ENCODE measurements around the gene SLC44A2. TPM values are rescaled to one million over a fixed set of nuclear protein-coding genes. Genes with fewer than 3 reads are reported as not detected.

Gene SLC44A2
- total and polyA plus RNA-seq, 2 experiments from 2014 or later: 43.2 to 65.0 TPM

- TF ChIP-seq, protein P1, sequence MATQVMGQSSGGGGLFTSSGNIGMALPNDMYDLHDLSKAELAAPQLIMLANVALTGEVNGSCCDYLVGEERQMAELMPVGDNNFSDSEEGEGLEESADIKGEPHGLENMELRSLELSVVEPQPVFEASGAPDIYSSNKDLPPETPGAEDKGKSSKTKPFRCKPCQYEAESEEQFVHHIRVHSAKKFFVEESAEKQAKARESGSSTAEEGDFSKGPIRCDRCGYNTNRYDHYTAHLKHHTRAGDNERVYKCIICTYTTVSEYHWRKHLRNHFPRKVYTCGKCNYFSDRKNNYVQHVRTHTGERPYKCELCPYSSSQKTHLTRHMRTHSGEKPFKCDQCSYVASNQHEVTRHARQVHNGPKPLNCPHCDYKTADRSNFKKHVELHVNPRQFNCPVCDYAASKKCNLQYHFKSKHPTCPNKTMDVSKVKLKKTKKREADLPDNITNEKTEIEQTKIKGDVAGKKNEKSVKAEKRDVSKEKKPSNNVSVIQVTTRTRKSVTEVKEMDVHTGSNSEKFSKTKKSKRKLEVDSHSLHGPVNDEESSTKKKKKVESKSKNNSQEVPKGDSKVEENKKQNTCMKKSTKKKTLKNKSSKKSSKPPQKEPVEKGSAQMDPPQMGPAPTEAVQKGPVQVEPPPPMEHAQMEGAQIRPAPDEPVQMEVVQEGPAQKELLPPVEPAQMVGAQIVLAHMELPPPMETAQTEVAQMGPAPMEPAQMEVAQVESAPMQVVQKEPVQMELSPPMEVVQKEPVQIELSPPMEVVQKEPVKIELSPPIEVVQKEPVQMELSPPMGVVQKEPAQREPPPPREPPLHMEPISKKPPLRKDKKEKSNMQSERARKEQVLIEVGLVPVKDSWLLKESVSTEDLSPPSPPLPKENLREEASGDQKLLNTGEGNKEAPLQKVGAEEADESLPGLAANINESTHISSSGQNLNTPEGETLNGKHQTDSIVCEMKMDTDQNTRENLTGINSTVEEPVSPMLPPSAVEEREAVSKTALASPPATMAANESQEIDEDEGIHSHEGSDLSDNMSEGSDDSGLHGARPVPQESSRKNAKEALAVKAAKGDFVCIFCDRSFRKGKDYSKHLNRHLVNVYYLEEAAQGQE (IDR thresholded peaks at IDR 0.05; ENCODE audit: unreplicated experiment): no peak
- no peak for TF ChIP-seq STAT1 (IDR thresholded peaks at IDR 0.05; ENCODE audit: unreplicated experiment)
- no peak for TF ChIP-seq POLR2AphosphoS5 (IDR thresholded peaks at IDR 0.05; ENCODE audit: low read depth)
- no peak for TF ChIP-seq NANOG (IDR thresholded peaks at IDR 0.05; ENCODE audit: borderline replicate concordance)
- TF ChIP-seq, protein P2, sequence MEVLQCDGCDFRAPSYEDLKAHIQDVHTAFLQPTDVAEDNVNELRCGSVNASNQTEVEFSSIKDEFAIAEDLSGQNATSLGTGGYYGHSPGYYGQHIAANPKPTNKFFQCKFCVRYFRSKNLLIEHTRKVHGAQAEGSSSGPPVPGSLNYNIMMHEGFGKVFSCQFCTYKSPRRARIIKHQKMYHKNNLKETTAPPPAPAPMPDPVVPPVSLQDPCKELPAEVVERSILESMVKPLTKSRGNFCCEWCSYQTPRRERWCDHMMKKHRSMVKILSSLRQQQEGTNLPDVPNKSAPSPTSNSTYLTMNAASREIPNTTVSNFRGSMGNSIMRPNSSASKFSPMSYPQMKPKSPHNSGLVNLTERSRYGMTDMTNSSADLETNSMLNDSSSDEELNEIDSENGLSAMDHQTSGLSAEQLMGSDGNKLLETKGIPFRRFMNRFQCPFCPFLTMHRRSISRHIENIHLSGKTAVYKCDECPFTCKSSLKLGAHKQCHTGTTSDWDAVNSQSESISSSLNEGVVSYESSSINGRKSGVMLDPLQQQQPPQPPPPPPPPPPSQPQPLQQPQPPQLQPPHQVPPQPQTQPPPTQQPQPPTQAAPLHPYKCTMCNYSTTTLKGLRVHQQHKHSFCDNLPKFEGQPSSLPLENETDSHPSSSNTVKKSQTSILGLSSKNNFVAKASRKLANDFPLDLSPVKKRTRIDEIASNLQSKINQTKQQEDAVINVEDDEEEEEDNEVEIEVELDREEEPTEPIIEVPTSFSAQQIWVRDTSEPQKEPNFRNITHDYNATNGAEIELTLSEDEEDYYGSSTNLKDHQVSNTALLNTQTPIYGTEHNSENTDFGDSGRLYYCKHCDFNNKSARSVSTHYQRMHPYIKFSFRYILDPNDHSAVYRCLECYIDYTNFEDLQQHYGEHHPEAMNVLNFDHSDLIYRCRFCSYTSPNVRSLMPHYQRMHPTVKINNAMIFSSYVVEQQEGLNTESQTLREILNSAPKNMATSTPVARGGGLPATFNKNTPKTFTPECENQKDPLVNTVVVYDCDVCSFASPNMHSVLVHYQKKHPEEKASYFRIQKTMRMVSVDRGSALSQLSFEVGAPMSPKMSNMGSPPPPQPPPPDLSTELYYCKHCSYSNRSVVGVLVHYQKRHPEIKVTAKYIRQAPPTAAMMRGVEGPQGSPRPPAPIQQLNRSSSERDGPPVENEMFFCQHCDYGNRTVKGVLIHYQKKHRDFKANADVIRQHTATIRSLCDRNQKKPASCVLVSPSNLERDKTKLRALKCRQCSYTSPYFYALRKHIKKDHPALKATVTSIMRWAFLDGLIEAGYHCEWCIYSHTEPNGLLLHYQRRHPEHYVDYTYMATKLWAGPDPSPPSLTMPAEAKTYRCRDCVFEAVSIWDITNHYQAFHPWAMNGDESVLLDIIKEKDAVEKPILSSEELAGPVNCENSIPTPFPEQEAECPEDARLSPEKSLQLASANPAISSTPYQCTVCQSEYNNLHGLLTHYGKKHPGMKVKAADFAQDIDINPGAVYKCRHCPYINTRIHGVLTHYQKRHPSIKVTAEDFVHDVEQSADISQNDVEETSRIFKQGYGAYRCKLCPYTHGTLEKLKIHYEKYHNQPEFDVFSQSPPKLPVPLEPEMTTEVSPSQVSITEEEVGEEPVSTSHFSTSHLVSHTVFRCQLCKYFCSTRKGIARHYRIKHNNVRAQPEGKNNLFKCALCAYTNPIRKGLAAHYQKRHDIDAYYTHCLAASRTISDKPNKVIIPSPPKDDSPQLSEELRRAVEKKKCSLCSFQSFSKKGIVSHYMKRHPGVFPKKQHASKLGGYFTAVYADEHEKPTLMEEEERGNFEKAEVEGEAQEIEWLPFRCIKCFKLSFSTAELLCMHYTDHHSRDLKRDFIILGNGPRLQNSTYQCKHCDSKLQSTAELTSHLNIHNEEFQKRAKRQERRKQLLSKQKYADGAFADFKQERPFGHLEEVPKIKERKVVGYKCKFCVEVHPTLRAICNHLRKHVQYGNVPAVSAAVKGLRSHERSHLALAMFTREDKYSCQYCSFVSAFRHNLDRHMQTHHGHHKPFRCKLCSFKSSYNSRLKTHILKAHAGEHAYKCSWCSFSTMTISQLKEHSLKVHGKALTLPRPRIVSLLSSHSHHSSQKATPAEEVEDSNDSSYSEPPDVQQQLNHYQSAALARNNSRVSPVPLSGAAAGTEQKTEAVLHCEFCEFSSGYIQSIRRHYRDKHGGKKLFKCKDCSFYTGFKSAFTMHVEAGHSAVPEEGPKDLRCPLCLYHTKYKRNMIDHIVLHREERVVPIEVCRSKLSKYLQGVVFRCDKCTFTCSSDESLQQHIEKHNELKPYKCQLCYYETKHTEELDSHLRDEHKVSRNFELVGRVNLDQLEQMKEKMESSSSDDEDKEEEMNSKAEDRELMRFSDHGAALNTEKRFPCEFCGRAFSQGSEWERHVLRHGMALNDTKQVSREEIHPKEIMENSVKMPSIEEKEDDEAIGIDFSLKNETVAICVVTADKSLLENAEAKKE (CRISPR knock-in tag; IDR thresholded peaks at IDR 0.05): no peak
Observed at GRCh38 chr19:10611907-10612306, 13.4 kb upstream of the SLC44A2 start (continued).

DNA sequence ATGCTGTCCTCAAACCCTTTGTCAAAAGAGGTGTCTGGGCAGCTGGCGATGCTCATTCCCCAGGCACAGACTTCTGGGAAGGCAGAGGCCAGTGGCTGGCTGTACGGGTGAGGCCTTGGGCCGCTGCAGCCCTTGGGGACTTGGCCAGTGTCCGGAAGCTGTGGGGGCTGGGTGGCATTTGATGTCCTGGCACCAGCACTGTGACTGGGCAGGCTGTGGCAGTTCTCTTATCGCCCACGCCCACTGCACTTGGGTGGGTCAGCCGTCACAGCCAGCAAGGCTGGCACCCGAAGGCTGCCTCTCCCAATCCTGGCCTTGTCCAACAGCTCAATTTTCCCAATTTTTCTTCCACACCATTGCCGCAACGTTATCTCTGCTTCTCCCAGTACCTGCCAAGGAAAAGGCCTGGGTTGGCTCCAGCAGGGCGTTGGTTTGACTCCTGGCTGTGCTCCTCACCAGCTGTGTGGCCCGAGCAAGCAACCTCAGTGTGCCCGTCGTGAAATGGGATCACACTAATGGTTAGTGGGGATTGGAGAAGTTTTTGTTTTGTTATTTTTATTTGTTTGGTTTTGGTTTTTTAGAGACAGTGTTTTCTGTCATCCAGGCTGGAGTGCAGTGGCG, 12.7 kb upstream of the SLC44A2 start:
- no peak overlapping the region for H2AFZ ChIP-seq
- no peaks in the 10 kb centered on the region for H3K9me3 Mint-ChIP-seq
- TF ChIP-seq EZH2 (IDR thresholded peaks at IDR 0.05; ENCODE audit: low read depth, unreplicated experiment): no peak
- ATAC-seq (no peak), DNase-seq (ENCODE audit: low spot score) (no peak)
- no peaks in the 10 kb centered on the region for H3K4me1 Mint-ChIP-seq
- no peak overlapping the region for H3K4me3 ChIP-seq
- H4K20me1 ChIP-seq (replicated peaks; ENCODE audit: insufficient read depth): no peaks in the 10 kb centered on the region
- no peak overlapping the region for H3K4me3 Mint-ChIP-seq
- peaks cover 8% of the 10 kb centered on the region for H3K27me3 Mint-ChIP-seq (ENCODE audit: insufficient read depth, low read depth, poor library complexity)
- no peak overlapping the region for H3K4me2 ChIP-seq
- H3K27ac ChIP-seq (ENCODE audit: low read depth): no peak overlapping the region
- no peaks in the 10 kb centered on the region for H3K36me3 ChIP-seq (ENCODE audit: insufficient read depth)
- H3K27me3 ChIP-seq (ENCODE audit: insufficient read depth): no peaks in the 10 kb centered on the region
- no peaks in the 10 kb centered on the region for H3K4me1 ChIP-seq (ENCODE audit: insufficient read depth)
- H3K36me3 Mint-ChIP-seq (ENCODE audit: low read depth): no peaks in the 10 kb centered on the region; the same call in 2 of the 3 replicates
- H3K79me2 ChIP-seq (replicated peaks; ENCODE audit: insufficient read depth): peaks cover 5% of the 10 kb centered on the region; the same call in 1 of the 2 replicates
- no peaks in the 10 kb centered on the region for H3K9me2 ChIP-seq (ENCODE audit: insufficient read depth)
- H3F3A ChIP-seq (replicated peaks; ENCODE audit: low read depth): no peaks in the 10 kb centered on the region
- H3K27ac Mint-ChIP-seq: no peak overlapping the region
